ENCODE data around the gene SIRPA. TPM values are rescaled to one million over a fixed set of nuclear protein-coding genes. Genes with fewer than 3 reads are reported as not detected.

The SIRPA gene
- total RNA-seq, 2 donors from 2014 or later = 5.1 to 6.3 TPM

- no peak overlapping the region for H3K27ac ChIP-seq (ENCODE audit: low read depth, low read length)
- Mint-ChIP-seq H3K36me3 (ENCODE audit: low read depth) (no peaks in the 10 kb centered on the region), H3K9me3 (no peaks in the 10 kb centered on the region), H3K27me3 (ENCODE audit: insufficient read depth) (peaks cover 48% of the 10 kb centered on the region), H3K4me3 (no peak overlapping the region), H3K27ac (no peak overlapping the region), H3K4me1 (peaks cover 34% of the 10 kb centered on the region)
- TF ChIP-seq CTCF (conservative IDR thresholded peaks at IDR 0.05) = no peak
- H3K4me3 ChIP-seq (ENCODE audit: low read length) = no peak overlapping the region
- no peaks in the 10 kb centered on the region for H3K36me3 ChIP-seq (ENCODE audit: control insufficient read depth, insufficient read depth, low read length)
- H3K4me1 ChIP-seq (ENCODE audit: control insufficient read depth, insufficient read depth, low read length) = peaks cover 3% of the 10 kb centered on the region
- H3K27me3 ChIP-seq (ENCODE audit: control insufficient read depth, insufficient read depth, low read length, poor library complexity, severe bottlenecking) = peaks cover 26% of the 10 kb centered on the region
- WGBS, 2 experiments (ENCODE audit: insufficient coverage in 1 of 2, insufficient read length in 1 of 2) = no CpG with 5 or more reads among the region's 1 CpG
- no peaks in the 10 kb centered on the region for H3K9me3 ChIP-seq (ENCODE audit: control insufficient read depth, low read length)
- no peak overlapping the region for H3K9ac ChIP-seq (ENCODE audit: extremely low read depth, low read length, poor library complexity, severe bottlenecking)
- DNase-seq = no peak
Measured at GRCh38 chr20:1892119-1892385, 3.2 kb upstream of the SIRPA start.

DNA sequence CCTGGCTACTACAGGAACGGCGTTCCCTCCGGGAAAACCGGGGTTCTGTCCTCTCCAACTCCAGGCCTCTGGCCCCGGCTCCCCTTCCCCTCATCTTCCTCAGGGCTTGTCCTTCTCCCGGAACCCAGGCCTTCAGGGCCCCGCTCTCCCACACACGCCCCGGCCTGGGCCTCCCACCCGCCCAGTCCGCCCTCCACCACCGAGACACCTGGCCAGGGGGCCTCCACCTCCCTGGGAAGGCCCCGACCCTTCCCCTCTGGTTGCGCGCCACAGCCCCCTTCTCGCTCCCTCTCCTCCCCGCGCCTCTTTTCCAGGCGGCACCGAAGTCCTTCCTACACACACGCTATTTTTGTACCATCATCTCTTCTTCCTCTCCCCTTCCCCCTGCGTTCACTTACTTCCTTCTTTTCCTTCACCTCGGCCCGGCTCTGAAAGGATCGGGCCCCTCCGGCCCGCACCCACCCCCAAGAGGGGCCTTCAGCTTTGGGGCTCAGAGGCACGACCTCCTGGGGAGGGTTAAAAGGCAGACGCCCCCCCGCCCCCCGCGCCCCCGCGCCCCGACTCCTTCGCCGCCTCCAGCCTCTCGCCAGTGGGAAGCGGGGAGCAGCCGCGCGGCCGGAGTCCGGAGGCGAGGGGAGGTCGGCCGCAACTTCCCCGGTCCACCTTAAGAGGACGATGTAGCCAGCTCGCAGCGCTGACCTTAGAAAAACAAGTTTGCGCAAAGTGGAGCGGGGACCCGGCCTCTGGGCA, 1.3 kb upstream of the SIRPA start:
- Mint-ChIP-seq H3K4me1 (peaks cover 37% of the 10 kb centered on the region), H3K27ac (no peak overlapping the region), H3K36me3 (ENCODE audit: low read depth) (no peaks in the 10 kb centered on the region), H3K9me3 (no peaks in the 10 kb centered on the region), H3K27me3 (ENCODE audit: insufficient read depth) (peaks cover 44% of the 10 kb centered on the region), H3K4me3 (peak overlapping the region; percentile 62)
- no peak for DNase-seq
- Histone ChIP-seq H3K9me3 (ENCODE audit: control insufficient read depth, low read length) (no peaks in the 10 kb centered on the region), H3K4me1 (ENCODE audit: control insufficient read depth, insufficient read depth, low read length) (peaks cover 3% of the 10 kb centered on the region), H3K27me3 (ENCODE audit: control insufficient read depth, insufficient read depth, low read length, poor library complexity, severe bottlenecking) (peaks cover 26% of the 10 kb centered on the region), H3K4me3 (ENCODE audit: low read length) (peak overlapping the region; percentile 53), H3K27ac (ENCODE audit: low read depth, low read length) (no peak overlapping the region), H3K36me3 (ENCODE audit: control insufficient read depth, insufficient read depth, low read length) (no peaks in the 10 kb centered on the region), H3K9ac (ENCODE audit: extremely low read depth, low read length, poor library complexity, severe bottlenecking) (no peak overlapping the region)
- TF ChIP-seq CTCF (conservative IDR thresholded peaks at IDR 0.05) = no peak
- 13 to 19% methylated on average over 9 to 54 of the region's 54 CpGs for WGBS, 2 experiments (ENCODE audit: insufficient coverage in 1 of 2, insufficient read length in 1 of 2)

GRCh38 chr20:1894471-1894950, 696 bp upstream of the SIRPA start:
- no peak for TF ChIP-seq CTCF (conservative IDR thresholded peaks at IDR 0.05)
- Mint-ChIP-seq H3K4me1 (peaks cover 43% of the 10 kb centered on the region), H3K4me3 (peak overlapping the region; percentile 62), H3K27me3 (ENCODE audit: insufficient read depth) (peaks cover 44% of the 10 kb centered on the region), H3K27ac (no peak overlapping the region), H3K9me3 (no peaks in the 10 kb centered on the region), H3K36me3 (ENCODE audit: low read depth) (no peaks in the 10 kb centered on the region)
- peaks cover 3% of the 10 kb centered on the region for H3K4me1 ChIP-seq (ENCODE audit: control insufficient read depth, insufficient read depth, low read length)
- no peak overlapping the region for H3K27ac ChIP-seq (ENCODE audit: low read depth, low read length)
- WGBS, 2 experiments (ENCODE audit: insufficient coverage in 1 of 2, insufficient read length in 1 of 2) = 0% methylated on average over 12 to 65 of the region's 70 CpGs
- H3K4me3 ChIP-seq (ENCODE audit: low read length) = peak overlapping the region; percentile 74
- peaks cover 26% of the 10 kb centered on the region for H3K27me3 ChIP-seq (ENCODE audit: control insufficient read depth, insufficient read depth, low read length, poor library complexity, severe bottlenecking)
- H3K9ac ChIP-seq (ENCODE audit: extremely low read depth, low read length, poor library complexity, severe bottlenecking) = no peak overlapping the region
- H3K9me3 ChIP-seq (ENCODE audit: control insufficient read depth, low read length) = no peaks in the 10 kb centered on the region
- H3K36me3 ChIP-seq (ENCODE audit: control insufficient read depth, insufficient read depth, low read length) = no peaks in the 10 kb centered on the region
- peak; percentile 89 for DNase-seq

Data from endodermal cell (in vitro differentiated cells).